ENCODE measurements around the gene KARS1.

The KARS1 gene

DNA sequence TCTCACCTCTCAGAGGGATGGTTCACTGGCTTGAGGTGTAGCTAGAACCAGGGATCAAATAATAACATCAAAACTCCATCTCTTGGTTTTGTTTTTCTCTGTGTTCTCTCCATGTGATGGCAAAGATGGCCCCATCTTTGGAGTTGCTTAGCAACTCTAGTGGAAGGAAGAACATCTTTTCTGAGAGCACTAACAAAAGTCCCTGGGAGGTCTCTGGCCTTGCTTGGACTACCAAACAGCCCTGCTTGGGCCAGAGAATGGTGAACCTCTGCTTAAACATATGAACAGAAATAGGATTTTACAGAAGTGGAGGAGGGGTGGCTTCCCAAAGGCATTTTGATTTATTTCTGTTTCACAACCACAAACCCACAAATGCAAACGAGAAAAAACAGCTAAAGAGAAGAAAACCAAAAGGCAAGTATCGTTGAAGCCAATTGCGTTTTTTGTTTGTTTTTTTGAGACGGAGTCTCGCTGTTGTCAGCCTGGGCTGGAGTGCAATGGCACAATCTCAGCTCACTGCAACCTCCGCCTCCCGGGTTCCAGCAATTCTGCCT is 68.1 kb downstream of the KARS1 start:
- DNase-seq (ENCODE audit: low read depth), result no peak

DNA sequence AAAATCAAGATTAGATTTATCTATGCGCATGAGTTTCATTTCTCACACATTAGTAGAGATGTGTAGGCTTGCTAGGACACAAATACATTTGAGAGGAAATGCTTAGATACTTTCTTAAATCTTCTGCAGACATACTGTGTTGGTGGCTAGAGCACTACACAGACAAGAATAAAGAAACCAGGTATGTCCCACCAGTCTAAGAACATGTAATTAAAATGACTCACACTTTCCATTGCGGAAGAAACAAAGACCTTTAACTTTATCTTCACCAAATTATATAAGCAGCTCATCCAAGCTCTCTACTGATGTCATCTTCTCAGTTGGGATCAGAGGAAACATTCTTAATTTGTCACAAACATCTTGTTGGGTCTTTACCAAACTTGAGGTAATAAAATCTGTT is 68.7 kb downstream of the KARS1 start:
- DNase-seq (ENCODE audit: low read depth), result no peak

DNA sequence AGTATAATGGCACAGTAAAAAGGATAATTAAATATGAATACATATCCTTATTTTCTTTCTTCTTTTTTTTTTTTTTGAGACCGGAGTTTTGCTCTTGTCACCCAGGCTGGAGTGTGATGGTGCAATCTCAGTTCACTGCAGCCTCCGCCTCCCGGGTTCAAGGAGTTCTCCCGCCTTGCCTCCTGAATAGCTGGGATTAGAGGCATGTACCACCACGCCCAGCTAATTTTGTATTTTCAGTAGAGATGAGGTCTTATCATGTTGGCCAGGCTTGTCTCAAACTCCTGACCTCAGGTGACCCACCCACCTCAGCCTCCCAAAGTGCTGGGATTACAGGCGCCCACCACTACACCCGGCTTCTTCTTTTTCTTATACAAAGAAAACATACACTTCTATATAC is 69.3 kb downstream of the KARS1 start:
- no peak for DNase-seq (ENCODE audit: low read depth)
